ENCODE measurements around the gene CCL16.

GRCh38 chr17:36024106-36024869 is 43.0 kb upstream of the CCL16 start:
- TF ChIP-seq RAD21 (conservative IDR thresholded peaks at IDR 0.05 in 1 of 2, IDR thresholded peaks at IDR 0.05 in 1 of 2) = no peak
- no peak for TF ChIP-seq REST (IDR thresholded peaks at IDR 0.05)
- TF ChIP-seq, protein P1, sequence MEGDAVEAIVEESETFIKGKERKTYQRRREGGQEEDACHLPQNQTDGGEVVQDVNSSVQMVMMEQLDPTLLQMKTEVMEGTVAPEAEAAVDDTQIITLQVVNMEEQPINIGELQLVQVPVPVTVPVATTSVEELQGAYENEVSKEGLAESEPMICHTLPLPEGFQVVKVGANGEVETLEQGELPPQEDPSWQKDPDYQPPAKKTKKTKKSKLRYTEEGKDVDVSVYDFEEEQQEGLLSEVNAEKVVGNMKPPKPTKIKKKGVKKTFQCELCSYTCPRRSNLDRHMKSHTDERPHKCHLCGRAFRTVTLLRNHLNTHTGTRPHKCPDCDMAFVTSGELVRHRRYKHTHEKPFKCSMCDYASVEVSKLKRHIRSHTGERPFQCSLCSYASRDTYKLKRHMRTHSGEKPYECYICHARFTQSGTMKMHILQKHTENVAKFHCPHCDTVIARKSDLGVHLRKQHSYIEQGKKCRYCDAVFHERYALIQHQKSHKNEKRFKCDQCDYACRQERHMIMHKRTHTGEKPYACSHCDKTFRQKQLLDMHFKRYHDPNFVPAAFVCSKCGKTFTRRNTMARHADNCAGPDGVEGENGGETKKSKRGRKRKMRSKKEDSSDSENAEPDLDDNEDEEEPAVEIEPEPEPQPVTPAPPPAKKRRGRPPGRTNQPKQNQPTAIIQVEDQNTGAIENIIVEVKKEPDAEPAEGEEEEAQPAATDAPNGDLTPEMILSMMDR (IDR thresholded peaks at IDR 0.05) = no peak
- TF ChIP-seq, protein P2, sequence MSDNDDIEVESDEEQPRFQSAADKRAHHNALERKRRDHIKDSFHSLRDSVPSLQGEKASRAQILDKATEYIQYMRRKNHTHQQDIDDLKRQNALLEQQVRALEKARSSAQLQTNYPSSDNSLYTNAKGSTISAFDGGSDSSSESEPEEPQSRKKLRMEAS (IDR thresholded peaks at IDR 0.05) = no peak

All from A549 (cell line).